B cell (primary cell): ENCODE data around the gene TNFAIP1. TPM values are rescaled to one million over a fixed set of nuclear protein-coding genes. Genes with fewer than 3 reads are reported as not detected.

Source experiments
- ATAC-seq: fragments of 200-7000 bp; cut with Tn5 transposase; one replicate; pipeline ENCODE4 v1.10.0; 2021; ENCODE audit warnings: low read depth, mild to moderate bottlenecking, moderate number of reproducible peaks, moderate library complexity
- CTCF ChIA-PET: fragments of 350-600 bp; sonication (Branson Sonifier 250); formaldehyde crosslinking; loops from one replicate; lab custom pipeline; 2021; ENCODE audit warnings: antibody characterized with exemption, inconsistent platforms; lab: Charles Lee
- POLR2A ChIA-PET: fragments of 350-600 bp; sonication (Branson Sonifier 250); formaldehyde crosslinking; loops from one replicate; lab custom pipeline; 2021; ENCODE audit warnings: antibody characterized with exemption; lab: Charles Lee
- DNase-seq: peaks from one replicate; pipeline ENCODE4 v3.0.0; 2013
- H2AFZ ChIP-seq: 2 replicates; pipeline ENCODE4 v1.6.1; 2012; ENCODE audit warnings: mild to moderate bottlenecking, low read depth, low read length; ENCODE audit not compliant: insufficient read depth, poor library complexity, severe bottlenecking
- H3K27ac ChIP-seq, 2 donors: 1 replicate in 1 of 2; 2 replicates in 1 of 2; pipeline ENCODE4 v1.5.1; 2012 to 2013; ENCODE audit warnings: low read length in 2 of 2, mild to moderate bottlenecking in 2 of 2, moderate library complexity in 1 of 2
- H3K27me3 ChIP-seq, 4 experiments: fragments of 200-600 bp in 1 of 4; sonication (generic) in 1 of 4; replicated peaks in 1 of 4; 1 replicate in 2 of 4; 2 replicates in 2 of 4; pipeline versions ENCODE4 v1.6.1 to v1.7.0; 2013 to 2016; ENCODE audit warnings: low read length in 3 of 4, mild to moderate bottlenecking in 2 of 4, mixed read lengths in 1 of 4, moderate library complexity in 1 of 4; ENCODE audit not compliant: insufficient read depth in 4 of 4, control insufficient read depth in 3 of 4; ENCODE audit errors: control extremely low read depth in 1 of 4
- H3K36me3 ChIP-seq, 2 experiments: replicated peaks in 1 of 2; 1 replicate in 1 of 2; 2 replicates in 1 of 2; pipeline versions ENCODE4 v1.6.1 to v1.7.1; 2013; ENCODE audit warnings: low read length in 1 of 2; ENCODE audit not compliant: insufficient read depth in 2 of 2, control insufficient read depth in 1 of 2; ENCODE audit errors: control extremely low read depth in 1 of 2, extremely low read depth in 1 of 2
- H3K4me1 ChIP-seq, 2 donors: fragments of 200-600 bp in 1 of 2; sonication (generic) in 1 of 2; 1 replicate in 1 of 2; 2 replicates in 1 of 2; pipeline versions ENCODE4 v1.5.1 to v1.6.1; 2013 to 2017; ENCODE audit warnings: low read length in 2 of 2; ENCODE audit not compliant: control insufficient read depth in 2 of 2, insufficient read depth in 2 of 2
- H3K4me2 ChIP-seq: replicated peaks from 2 replicates; pipeline ENCODE3; 2012; ENCODE audit warnings: mild to moderate bottlenecking, low read depth, low read length; ENCODE audit not compliant: poor library complexity, severe bottlenecking
- H3K4me3 ChIP-seq, 5 experiments: fragments of 200-600 bp in 1 of 5; sonication (generic) in 1 of 5; 1 replicate in 3 of 5; 2 replicates in 2 of 5; pipeline versions ENCODE4 v1.5.1 to v1.7.0; 2011 to 2016; ENCODE audit warnings: low read length in 4 of 5, mild to moderate bottlenecking in 4 of 5, low read depth in 2 of 5, control low read depth in 1 of 5, moderate library complexity in 1 of 5; ENCODE audit not compliant: insufficient read depth in 1 of 5; ENCODE audit errors: control extremely low read depth in 1 of 5, extremely low read depth in 1 of 5
- H3K79me2 ChIP-seq: fragments of 200-600 bp; sonication (generic); one replicate; pipeline ENCODE4 v1.6.0; 2016; ENCODE audit warnings: low read length; ENCODE audit not compliant: control insufficient read depth, insufficient read depth
- H3K9ac ChIP-seq: fragments of 200-600 bp; sonication (generic); 2 replicates; pipeline ENCODE4 v1.6.1; 2017; ENCODE audit warnings: mild to moderate bottlenecking, low read length, moderate library complexity
- H3K9me3 ChIP-seq, 3 donors: one replicate each; pipeline versions ENCODE4 v1.6.1 to v1.7.1; 2013; ENCODE audit warnings: low read length in 2 of 3; ENCODE audit not compliant: control insufficient read depth in 2 of 3, insufficient read depth in 1 of 3; ENCODE audit errors: control extremely low read depth in 1 of 3
- H4K20me1 ChIP-seq: 2 replicates; pipeline ENCODE4 v1.6.0; 2012; ENCODE audit warnings: mild to moderate bottlenecking, low read length; ENCODE audit not compliant: insufficient read depth, control insufficient read depth, poor library complexity, severe bottlenecking
- H3K27ac Mint-ChIP-seq: one replicate; pipeline ENCODE4 v1.8.0; 2021; ENCODE audit warnings: mixed read lengths
- H3K27me3 Mint-ChIP-seq: one replicate; pipeline ENCODE4 v1.8.0; 2021; ENCODE audit warnings: mixed read lengths
- H3K4me1 Mint-ChIP-seq: one replicate; pipeline ENCODE4 v1.8.0; 2021; ENCODE audit warnings: mixed read lengths
- H3K4me3 Mint-ChIP-seq: one replicate; pipeline ENCODE4 v1.8.0; 2021; ENCODE audit warnings: mixed read lengths
- H3K9me3 Mint-ChIP-seq: one replicate; pipeline ENCODE4 v1.8.0; 2022; ENCODE audit warnings: mixed read lengths; ENCODE audit not compliant: insufficient read depth
- EZH2 ChIP-seq: IDR thresholded peaks from 2 replicates; pipeline ENCODE4 v1.6.1; 2012; ENCODE audit warnings: borderline replicate concordance, low read depth, mild to moderate bottlenecking, moderate library complexity, low read length; ENCODE audit not compliant: insufficient read depth, poor library complexity, severe bottlenecking
- WGBS: methylation state at CpG from one replicate; pipeline ENCODE4 v1.1.5; 2013; ENCODE audit warnings: missing lambda C conversion rate; ENCODE audit not compliant: insufficient coverage; 5-methylcytosine and 5-hydroxymethylcytosine counted together
- intact Hi-C: fragments of 100-400 bp; cut with micrococcal nuclease; formaldehyde crosslinking; loops from one replicate; pipeline ENCODE4 v1.10.0; 2022
- polyA plus RNA-seq: library from polyadenylated mRNA; depleted of rRNA; stranded (reverse); fragments of >200 nt; gene quantifications from 2 replicates; pipeline ENCODE4 v1.2.3, GENCODE V29; 2012
- total RNA-seq, 2 donors: library from RNA; stranded (reverse); fragments of 120-200 nt in 1 of 2; gene quantifications; 1 replicate in 1 of 2; 2 replicates in 1 of 2; pipeline versions ENCODE4 v1.2.3 to v1.2.4, GENCODE V29; 2013 to 2022
- TF ChIP-seq, protein P1 (sequence below): fragments of 200-600 bp; IDR thresholded peaks from one replicate; pipeline ENCODE4 v1.8.0; 2022; ENCODE audit warnings: antibody characterized with exemption, mild to moderate bottlenecking

The TNFAIP1 gene
- total and polyA plus RNA-seq, 2 donors (not counting 1 experiment from before 2014, with no cell fraction given) = 10.7 to 20.4 TPM

DNA sequence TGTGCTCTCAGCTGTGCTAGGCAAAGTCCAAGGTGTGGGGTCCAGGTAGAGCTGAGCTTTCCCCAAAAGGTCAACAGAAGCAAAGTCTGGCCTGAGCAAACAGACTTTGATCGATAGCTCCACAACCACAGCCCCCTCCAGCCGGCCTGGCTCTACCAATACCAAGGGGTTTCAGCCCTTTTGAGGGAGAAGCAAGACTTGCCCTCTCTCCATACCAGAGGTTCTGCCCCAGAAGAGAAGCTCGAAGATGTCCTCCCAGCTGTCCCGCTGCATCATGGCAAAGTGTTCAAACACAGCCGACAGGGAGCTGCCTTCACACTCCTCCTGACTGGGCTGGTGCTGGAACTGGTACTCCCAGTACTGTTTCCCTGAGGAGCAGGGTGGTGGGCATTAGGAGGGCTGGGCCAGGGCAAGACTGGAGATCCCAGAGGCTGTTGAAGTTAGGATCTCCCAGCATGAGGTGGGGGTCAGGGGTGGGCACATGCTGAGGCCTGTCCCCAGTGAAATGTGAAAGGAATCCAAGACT is 32.8 kb downstream of the TNFAIP1 start:
- Mint-ChIP-seq H3K9me3 (no peaks in the 10 kb centered on the region), H3K4me3 (no peak overlapping the region), H3K4me1 (peaks cover 19% of the 10 kb centered on the region), H3K27ac (peak overlapping the region; percentile 10), H3K27me3 (no peaks in the 10 kb centered on the region)
- H4K20me1 ChIP-seq = peaks cover 11% of the 10 kb centered on the region
- no peaks in the 10 kb centered on the region for H3K27me3 ChIP-seq
- peaks cover 14 to 23% of the 10 kb centered on the region in 2 donors for H3K4me1 ChIP-seq
- H3K4me3 ChIP-seq = no peak overlapping the region
- no peaks in the 10 kb centered on the region for H3K79me2 ChIP-seq
- TF ChIP-seq, protein P1, sequence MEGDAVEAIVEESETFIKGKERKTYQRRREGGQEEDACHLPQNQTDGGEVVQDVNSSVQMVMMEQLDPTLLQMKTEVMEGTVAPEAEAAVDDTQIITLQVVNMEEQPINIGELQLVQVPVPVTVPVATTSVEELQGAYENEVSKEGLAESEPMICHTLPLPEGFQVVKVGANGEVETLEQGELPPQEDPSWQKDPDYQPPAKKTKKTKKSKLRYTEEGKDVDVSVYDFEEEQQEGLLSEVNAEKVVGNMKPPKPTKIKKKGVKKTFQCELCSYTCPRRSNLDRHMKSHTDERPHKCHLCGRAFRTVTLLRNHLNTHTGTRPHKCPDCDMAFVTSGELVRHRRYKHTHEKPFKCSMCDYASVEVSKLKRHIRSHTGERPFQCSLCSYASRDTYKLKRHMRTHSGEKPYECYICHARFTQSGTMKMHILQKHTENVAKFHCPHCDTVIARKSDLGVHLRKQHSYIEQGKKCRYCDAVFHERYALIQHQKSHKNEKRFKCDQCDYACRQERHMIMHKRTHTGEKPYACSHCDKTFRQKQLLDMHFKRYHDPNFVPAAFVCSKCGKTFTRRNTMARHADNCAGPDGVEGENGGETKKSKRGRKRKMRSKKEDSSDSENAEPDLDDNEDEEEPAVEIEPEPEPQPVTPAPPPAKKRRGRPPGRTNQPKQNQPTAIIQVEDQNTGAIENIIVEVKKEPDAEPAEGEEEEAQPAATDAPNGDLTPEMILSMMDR = no peak
- TF ChIP-seq EZH2 = no peak
- intact Hi-C loops = no loop called here
- WGBS = 94% methylated on average over 5 of the region's 5 CpGs
- ATAC-seq (no peak), DNase-seq (no peak)
- no peak overlapping the region for H3K4me2 ChIP-seq
- no peak overlapping the region for H3K27ac ChIP-seq
- no peaks in the 10 kb centered on the region for H3K9me3 ChIP-seq
- ChIA-PET POLR2A (interaction anchor here (1.5 to 1.6 kb wide), 2 partner anchors 11 to 33 kb away, joined by 5 to 8 read pairs; partner anchors contain the start of genes IFT20, POLDIP2 and TNFAIP1), CTCF (no interaction called here)
- peaks cover 0 to 19% of the 10 kb centered on the region in 2 experiments for H3K36me3 ChIP-seq
- no peak overlapping the region for H3K9ac ChIP-seq
- H2AFZ ChIP-seq = no peak overlapping the region

DNA sequence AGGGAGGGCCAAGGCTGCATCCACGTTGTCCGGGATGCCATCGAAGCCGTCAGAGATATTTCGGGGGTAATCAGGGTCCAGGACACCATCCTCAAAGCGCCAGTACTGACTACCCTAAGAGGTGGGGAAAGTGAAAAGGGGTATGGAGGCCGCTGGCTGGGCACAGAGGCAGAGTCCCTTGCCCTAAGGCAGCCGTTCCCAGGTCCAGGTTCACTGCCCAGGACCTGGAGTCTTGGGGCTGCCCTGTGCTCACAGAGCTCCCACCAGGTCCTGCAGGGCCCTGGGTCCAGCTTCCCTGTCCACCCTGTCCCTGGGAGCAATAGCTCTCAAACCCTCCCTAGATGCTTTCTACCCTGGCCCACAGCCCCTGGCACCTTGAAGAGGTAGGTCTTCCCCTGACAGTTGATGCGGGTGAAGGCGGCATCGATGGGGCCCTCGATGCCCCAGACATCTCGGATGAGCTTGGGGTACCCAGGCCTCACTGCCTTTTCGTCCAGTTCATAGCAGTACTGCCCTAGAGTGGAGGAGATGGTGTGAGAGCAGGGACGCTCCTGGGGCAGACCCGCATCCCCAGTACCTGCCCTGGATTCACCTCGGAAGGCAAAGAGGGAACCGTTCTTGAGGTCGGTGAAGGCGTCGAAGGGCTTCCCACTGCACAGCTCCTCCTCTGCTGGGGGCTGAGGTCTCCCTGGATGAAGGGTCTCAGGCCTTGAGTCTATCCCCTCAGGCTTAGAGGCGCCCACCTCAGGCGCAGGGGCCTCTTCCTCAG is 33.5 kb downstream of the TNFAIP1 start:
- H3K4me2 ChIP-seq = no peak overlapping the region
- POLR2A ChIA-PET = interaction anchor here (0.6 to 1.6 kb wide), 4 partner anchors 9 to 34 kb away, joined by 3 to 8 read pairs (median 6); partner anchors contain the start of genes IFT20, POLDIP2 and TNFAIP1

More for the DNA sequence above, 33.5 kb downstream of the TNFAIP1 start:
- WGBS = 95% methylated on average over 22 of the region's 23 CpGs
- no peak overlapping the region for H3K4me3 ChIP-seq
- no peak for DNase-seq
- Mint-ChIP-seq H3K4me3 (no peak overlapping the region), H3K4me1 (peaks cover 22% of the 10 kb centered on the region), H3K9me3 (no peaks in the 10 kb centered on the region), H3K27me3 (no peaks in the 10 kb centered on the region), H3K27ac (no peak overlapping the region)
- peaks cover under 1% of the 10 kb centered on the region for H3K79me2 ChIP-seq
- intact Hi-C loops = no loop called here
- H3K27me3 ChIP-seq = no peaks in the 10 kb centered on the region
- H2AFZ ChIP-seq = no peak overlapping the region
- TF ChIP-seq, protein P1 = no peak
- TF ChIP-seq EZH2 = no peak
- H3K9me3 ChIP-seq = no peaks in the 10 kb centered on the region
- no peak overlapping the region for H3K27ac ChIP-seq
- H4K20me1 ChIP-seq = peaks cover 17% of the 10 kb centered on the region
- no peak for ATAC-seq
- CTCF ChIA-PET = no interaction called here
- H3K9ac ChIP-seq = no peak overlapping the region
- peaks cover 0 to 12% of the 10 kb centered on the region in 2 experiments for H3K36me3 ChIP-seq
- H3K4me1 ChIP-seq = peaks cover 14 to 23% of the 10 kb centered on the region in 2 donors
